Body of pancreas (tissue), 4 donors: ENCODE data around the gene NME7.

Experiments
- CTCF ChIP-seq, 7 experiments: fragments of 450-650 bp in 4 of 7; fragments of 200-600 bp in 3 of 7; sonication (generic) in 3 of 7; IDR thresholded peaks; one replicate each; pipeline ENCODE4 v1.5.1; 2016 to 2019; ENCODE audit warnings: antibody characterized with exemption in 7 of 7
- POLR2A ChIP-seq, 3 donors: fragments of 450-650 bp; IDR thresholded peaks; one replicate each; pipeline ENCODE4 v1.6.1; 2016; ENCODE audit warnings: antibody characterized with exemption in 3 of 3, mild to moderate bottlenecking in 2 of 3

- no peak for TF ChIP-seq CTCF (IDR thresholded peaks at IDR 0.05)
- TF ChIP-seq POLR2A (IDR thresholded peaks at IDR 0.05), result no peak
These were observed 277.8 kb downstream of the NME7 start for GRCh38 chr1:169089776-169090175.
